Activated CD4-positive, alpha-beta T cell treated with anti-CD3 and anti-CD28 coated beads, Interleukin-2, amount 50 U/mL, for 1 hour (primary cell): ENCODE results near the gene LRRC41.
"Not testable (repeated sequence)": the region's sequence is repeated elsewhere in the genome, so short reads cannot be mapped to it uniquely, and the experiment has no call there.

Source experiments
- DNase-seq: peaks from one replicate; pipeline ENCODE4 v3.0.0-alpha.2; 2020

Gene LRRC41

DNA sequence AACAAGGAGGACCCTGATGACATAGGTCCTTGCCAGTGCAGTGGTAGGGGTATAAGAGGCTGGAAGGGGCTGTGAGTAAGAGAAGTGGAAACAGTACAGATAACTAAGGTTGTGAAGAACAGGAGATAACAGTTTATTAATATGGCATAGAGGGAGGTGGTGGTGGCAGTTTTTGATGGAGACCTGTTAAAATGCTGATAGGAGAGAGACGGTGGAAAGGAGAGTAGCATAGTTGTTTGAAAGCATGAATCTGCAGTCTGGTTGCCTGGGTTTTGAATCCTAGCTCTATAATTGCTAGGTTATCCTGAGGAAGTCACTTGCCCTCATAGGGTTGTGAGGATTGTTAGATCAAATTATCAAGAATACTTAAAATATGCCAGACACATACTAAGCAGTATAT, 19.4 kb downstream of the LRRC41 start:
- DNase-seq = no peak

DNA sequence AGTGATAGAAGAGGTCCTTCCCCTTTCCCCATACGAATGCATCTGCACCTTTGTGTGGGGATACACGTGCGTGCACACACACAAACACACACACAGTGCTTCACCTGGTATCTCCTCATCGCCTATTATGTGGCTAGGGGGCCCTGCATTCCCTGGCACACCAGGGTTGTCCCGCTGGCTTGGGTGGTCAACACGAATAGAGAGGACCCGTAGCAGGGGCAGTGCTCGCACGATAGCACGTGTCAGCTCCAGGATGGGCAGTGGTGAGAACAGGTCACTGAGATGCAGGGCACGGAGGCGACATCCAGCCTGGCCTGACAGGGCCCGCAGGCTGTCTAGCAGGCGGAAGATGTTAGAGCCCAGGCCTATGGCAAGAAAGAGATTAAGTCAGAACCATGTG, 22.4 kb downstream of the LRRC41 start:
- no peak for DNase-seq

DNA sequence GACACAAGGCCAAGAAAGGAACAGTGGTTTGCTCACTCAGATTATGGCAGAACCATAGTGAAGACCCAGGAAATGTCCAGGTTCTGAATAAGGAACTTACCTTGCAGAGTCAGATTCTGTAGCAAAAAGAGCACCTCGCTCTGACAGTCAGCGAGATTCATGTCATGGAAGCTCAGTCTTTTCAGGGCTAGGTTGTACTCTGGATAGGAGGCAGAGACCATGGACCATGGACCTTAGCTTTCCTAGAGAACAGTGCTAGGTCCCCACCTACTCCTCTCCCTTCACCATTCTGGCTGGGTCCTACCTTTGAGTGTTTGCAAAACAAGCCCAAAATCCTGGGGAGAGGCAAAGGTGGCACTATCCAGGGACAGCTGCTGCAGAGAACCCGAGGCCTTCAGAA, 23.3 kb downstream of the LRRC41 start:
- DNase-seq = no peak

DNA sequence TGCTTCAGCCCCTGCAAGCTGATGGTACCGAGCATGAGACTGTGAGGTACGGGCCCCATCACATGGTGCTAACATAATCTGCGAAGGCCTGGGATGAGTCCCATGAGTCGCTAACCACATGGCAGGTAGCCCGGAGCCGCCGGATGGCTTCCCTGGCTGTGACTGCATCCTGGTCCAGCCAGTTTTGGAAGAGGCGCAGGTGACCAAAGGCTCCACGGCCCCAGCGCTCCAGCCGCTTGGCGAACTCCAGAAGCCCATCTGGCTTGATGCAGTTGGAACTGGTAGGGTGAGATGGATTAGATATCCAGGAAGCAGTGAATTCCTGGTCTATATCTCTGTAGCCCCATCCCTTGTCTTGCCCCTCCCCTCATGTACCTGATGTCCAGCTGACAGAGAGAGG, 24.6 kb downstream of the LRRC41 start:
- DNase-seq = no peak

DNA sequence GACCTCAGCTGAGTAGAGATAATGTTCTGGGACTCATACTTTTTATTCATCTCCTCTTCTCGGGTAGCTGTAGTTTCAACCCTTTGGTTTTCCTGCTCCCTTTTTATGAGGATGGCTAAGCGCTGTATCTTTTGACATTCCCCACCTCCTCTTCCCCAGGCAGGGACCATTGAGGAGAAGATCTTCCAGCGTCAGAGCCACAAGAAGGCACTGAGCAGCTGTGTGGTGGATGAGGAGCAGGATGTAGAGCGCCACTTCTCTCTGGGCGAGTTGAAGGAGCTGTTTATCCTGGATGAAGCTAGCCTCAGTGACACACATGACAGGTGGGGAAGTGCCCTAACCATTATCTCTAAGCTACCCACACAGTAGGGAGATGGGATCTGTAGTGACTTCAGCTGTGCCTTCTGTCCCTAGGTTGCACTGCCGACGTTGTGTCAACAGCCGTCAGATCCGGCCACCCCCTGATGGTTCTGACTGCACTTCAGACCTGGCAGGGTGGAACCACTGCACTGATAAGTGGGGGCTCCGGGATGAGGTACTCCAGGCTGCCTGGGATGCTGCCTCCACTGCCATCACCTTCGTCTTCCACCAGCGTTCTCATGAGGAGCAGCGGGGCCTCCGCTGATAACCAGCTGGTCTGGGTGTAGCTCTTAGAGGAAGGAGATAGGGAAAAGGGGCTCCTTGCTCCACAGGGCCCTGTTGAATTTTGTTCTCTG, 25.6 kb downstream of the LRRC41 start:
- no peak for DNase-seq

DNA sequence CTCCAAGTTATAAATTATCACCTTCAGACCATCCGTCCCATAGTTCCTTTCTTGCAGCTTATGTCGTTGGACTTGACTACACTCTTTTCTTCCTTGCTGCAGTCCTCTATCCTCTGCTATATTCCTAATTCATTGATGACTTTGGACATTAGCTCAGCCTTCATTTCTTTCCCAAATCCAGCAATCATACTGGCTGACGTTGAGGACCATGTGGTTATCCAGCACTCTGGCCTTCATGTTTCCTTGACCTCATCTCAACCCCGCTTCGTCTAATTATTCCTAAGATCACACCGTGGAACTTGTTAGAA, 28.4 kb downstream of the LRRC41 start:
- DNase-seq = no peak

DNA sequence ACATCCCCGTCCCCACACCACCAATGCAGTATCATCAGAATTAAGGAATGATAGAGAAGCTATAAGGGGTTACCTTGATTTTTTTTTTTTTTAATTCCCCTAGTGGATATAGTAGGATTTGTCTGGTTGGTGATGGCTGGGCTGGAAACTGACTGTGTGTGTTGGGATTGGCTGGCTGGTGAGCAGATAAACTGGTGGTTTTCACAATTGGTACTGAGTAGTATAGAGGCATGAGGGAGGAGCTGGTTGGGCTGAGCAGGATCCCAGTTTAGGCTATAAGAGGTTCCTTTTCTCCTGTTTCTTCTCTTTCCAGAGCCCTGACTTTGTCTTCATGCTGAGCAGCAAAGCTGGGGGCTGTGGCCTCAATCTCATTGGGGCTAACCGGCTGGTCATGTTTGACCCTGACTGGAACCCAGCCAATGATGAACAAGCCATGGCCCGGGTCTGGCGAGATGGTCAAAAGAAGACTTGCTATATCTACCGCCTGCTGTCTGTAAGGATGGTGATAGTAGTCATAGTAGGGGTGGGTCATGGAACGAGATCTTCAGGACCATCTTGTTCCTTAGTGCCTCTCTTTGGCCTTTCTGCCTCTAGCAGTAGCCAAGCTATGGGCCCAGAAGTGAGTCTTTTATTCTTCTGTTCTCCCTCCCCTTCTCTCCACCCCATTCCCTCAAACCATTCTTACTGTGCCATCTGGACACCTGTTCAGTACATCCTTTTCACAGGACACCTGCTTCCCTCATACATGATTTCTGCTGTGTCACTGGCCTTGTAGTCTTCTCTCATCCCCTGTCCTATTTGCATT, 29.0 kb downstream of the LRRC41 start:
- DNase-seq = no peak

DNA sequence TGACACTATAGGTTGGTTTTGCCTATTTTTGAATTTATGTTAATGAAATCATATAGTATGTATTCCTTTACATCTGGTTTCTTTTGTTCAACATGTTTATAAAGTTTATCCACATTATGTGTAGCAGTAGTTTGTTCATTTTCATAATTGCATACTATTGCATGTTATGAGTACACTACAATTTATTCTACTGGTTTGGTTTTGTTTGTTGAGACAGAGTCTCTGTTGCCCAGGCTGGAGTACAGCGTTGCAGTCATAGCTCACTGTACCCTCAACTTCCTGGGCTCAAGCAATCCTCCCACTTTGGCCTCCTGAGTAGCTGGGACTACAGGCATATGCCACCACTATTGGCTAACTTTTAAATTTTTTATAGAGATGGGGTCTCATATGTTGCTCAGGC, 34.8 kb downstream of the LRRC41 start:
- no peak for DNase-seq

DNA sequence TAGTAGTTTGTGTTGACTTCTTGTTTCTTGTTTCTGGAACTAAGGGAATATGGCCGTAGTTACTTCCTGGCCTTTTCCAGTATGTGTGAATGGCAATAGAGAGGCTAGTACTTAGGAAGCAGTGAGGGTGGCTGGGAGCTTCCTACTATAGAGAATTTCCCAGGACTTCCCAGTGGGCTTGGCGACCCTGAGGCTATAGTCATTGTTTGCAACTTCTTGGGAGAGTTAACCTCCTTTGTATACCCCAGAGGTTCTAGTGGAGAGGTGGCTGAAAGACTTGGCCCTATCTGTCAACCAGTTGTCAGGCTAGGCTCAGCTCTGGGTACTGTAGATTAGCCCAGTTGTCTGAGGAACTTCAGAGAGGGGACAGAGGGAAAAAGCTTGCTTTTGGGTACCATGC, 40.3 kb downstream of the LRRC41 start:
- no peak for DNase-seq

DNA sequence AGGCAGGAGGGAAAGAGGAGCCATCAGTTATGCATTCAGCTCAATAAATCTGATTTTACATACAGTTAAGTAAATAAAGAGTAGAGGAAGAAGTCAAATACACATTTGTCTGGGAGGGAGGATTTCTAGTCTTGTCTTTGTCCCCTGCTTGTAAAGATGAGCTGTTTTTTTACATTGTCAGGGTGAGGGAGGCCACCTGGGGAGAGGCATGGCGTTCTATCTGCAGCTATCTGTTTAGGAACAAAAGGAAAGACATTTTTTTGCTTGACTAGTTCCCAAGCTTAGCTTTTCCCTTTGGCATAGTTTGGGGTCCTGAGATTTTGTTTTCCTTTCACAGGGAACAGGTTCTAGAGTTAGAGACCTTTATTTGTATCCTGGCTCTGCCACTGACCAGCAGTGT, 40.9 kb downstream of the LRRC41 start:
- no peak for DNase-seq

DNA sequence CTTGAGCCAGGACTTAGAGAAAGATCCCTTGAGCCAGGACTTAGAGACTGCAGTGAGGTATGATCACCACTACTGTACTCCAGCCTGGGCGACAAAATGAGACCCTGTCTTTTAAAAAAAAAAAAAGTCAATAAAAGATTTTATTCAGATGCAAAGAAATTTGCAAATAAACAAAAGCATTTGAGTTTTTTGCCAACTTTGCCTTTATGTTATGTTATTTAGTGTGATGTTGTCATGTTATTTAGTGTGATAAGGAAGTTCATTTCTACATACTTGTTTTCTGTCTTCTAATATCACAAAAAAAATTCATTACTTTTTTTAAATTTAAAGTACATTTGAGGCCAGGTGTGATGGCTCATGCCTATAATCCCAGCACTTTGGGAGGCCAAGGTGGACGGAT, 46.9 kb downstream of the LRRC41 start:
- no peak for DNase-seq

DNA sequence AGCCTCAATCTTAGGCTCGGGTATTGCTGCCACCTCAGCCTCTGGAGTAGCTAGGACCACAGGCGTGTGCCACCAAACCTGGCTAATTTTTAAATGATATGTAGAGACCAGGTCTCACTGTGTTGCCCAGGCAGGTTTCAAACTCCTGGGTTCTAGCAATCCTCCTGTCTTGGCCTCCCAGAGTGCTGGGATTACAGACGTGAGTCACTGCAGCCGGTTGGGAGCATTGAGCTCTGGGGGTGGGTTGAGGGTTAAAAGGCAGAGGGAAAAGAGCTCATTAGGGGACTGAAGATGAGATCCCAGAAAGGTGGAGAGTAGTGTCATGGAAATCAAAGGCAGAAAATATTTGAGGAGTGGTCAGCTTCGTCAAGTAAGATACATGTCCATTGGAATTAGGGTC, 48.7 kb downstream of the LRRC41 start:
- no peak for DNase-seq

DNA sequence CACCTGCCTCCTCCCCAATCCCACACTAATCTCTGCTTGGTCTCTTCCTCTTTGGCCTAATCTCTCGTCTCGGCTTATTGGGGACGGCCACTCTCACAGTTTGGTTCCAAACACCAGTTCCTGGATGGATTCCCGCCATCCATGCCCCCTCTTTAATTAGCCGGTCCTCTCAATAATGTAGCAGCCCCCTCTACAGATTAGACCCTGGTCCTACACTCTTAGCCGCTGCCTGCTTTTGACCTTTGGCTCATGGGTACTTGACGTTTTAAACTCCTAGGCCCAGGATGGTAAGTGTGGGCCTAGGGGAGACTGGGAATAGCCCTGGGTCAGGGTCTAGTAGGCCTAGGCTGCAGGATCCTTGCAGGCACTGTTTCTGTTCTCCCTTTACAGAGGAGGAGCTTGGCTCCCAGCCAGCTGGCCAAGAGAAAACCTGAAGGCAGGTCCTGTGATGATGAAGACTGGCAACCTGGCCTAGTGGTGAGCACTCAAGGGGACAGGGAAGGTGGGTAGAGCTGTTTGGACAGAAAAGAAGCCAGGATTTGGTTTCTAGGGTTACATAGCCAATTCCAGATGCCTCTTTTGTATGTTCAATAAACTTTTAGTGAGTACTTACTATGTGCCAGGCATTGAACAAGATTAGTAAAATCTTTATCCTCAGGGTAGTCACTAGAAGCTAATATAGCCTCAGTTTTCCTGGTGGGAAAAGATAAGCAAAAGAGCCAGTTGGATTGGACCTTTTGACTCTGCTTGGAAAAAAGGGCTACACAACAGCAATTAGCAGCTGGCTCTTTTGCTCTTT, 55.1 kb downstream of the LRRC41 start:
- DNase-seq = peak; percentile 4

DNA sequence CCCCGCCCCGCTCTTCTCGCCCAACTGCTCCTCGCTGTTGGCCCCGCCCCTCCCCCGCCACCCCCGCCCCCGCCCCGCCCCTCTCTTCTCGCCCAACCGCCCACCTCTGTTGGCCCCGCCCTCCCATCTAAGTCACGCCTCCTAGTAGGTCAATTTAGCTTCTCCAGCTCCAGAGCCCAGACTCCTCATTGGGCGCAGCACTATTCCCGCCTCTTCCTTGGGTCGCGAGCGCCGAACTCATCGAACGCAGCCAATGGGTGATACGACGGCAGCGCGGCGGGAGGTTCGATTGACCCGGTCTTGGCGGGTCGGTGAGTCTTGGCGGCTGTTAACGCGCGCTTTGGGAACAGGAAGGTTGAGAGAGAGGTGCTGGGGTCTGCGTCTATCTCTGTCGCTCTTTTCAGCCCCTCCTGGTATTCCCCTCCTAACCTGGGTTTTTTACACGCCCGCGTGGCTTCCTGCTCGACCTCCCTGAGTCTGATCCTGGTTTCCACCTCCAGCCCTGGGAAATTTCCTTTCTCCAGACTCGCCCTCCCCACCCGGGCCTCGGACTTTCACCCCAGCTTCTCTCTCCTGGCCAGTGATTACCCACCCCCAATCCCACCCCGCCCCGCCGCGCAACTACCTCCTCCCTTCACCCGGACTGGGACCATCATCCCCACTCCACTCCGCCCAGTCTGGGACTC, 55.8 kb downstream of the LRRC41 start, which contains the start of gene RAD54L:
TSS of gene RAD54L (plus strand) at position 328 of the 686 bp plus-strand sequence. CDS start 643 bp downstream, outside the sequence.
- peak; percentile 95 for DNase-seq

DNA sequence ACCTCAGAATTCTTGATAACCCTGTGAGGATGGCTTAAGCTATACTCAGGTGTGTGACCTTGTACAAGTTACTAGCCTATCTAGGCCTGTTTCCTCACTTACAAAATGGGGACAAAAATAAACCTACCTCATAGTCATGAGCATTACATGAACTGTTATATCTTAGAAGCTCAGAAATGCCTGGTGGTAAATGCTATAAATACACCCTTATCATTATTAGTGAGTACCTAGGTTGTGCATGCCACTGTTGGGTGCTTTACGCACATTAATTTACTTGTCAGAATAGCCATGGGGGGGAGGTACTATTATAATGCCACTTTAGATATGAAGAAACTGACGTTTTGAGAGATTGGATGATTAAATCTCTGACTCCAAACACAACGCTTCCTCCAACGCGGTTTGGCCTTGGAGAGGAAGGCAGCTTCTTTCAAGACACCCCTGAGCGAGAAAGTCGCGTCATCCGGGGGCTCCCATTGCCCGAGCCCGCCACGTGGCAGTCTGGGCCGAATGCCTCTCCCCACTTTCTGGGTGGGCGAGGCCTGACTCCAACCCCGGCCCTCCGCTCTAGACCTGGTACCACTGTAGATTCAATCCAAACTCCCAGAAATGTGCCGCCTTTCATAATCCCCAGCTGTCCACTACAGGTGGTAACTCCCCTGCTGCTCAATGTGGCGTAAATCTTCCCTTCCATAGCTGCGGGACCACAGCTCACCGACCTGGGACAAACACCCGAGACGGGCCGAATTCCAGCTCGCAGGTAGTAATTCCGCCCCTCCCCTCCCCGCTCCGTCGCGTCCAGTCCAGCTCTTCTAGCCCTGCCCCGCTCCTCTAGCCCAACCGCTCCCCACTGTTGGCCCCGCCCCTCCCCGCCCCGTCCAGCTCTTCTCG, 56.6 kb downstream of the LRRC41 start:
- peak; percentile 23 for DNase-seq

DNA sequence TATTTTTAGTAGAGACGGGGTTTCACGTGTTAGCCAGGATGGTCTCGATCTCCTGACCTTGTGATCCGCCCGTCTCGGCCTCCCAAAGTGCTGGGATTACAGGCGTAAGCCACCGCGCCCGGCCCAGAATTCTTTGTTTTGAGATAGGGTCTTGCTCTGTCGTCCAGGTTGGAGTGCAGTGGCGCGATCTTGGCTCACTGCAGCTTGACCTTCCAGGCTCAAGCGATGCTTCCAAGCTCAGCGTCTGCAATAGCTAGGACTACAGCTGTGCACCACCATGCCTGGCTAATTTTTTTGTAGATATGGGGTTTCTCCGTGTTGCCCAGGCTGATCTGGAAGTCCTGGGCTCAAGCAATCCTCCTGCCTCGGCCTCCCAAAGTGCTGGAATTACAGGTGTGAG, 57.3 kb downstream of the LRRC41 start:
- not testable (repeated sequence) for DNase-seq

DNA sequence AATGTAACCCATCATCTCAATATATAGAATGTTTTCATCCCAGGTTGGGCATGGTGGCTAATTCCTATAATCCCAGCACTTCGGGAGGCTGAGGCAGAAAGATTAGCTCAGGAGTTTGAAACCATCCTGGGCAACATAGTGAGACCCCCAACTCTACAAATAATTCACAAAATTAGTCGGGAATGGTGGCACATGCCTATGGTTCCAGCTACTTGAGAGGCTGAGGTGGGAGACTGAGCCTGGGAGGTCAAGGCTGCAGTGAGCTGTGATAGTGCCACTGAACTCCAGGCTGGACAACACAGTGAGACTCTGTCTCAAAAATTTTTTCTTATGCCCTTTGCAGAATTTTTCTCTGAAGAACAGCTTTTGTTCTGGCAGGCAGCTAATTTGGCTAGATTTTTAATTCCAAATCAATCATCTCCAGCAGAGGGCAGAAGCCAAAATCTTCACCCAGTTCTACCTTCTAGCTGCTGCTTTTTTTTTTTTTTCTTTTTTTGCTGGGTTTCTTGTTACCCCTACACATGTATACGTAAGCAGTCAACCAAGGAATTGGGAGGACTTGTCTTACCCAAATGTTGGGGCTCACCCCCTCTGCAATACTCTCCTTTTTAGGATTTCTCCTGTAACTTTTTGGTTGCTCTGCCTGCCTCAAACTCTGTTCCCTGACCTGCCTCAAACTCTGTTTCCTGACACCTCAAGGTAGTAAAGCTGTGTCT, 58.6 kb downstream of the LRRC41 start:
- no peak for DNase-seq

DNA sequence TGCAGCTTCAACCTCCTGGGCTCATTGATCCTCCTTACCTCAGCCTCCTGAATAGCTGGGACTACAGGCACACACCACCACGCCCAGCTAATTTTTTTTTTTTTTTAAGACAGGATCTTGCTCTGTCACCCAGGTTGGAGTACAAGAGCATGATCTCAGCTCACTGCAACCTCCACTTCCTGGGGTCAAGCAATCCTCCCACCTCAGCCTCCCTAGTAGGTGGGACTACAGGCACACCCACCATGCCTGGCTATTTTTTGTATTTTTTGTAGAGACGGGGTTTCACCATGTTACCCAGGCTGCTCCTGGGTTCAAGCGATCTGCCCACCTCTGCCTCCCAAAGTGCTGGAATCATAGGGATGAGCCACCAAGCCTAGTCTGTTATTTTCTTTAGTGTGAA, 59.6 kb downstream of the LRRC41 start:
- not testable (repeated sequence) for DNase-seq

DNA sequence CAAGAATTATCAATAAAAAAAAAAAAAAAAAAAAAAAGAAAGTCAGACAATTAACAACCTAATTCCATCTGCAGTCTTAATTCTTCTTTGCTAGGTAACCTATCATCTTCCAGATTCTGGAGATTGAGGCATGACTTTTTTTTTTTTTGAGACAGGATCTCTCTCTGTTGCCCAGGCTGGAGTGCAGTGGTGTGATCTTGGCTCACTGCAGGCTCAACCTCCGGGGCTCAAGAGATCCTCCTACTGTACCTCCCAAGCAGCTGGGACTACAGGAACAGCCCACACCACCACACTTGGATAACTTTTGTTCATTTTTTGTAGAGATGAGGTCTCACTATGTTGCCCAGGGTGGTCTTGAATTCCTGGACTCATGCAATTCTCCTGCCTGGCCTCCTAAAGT, 60.5 kb downstream of the LRRC41 start:
- DNase-seq = no peak

DNA sequence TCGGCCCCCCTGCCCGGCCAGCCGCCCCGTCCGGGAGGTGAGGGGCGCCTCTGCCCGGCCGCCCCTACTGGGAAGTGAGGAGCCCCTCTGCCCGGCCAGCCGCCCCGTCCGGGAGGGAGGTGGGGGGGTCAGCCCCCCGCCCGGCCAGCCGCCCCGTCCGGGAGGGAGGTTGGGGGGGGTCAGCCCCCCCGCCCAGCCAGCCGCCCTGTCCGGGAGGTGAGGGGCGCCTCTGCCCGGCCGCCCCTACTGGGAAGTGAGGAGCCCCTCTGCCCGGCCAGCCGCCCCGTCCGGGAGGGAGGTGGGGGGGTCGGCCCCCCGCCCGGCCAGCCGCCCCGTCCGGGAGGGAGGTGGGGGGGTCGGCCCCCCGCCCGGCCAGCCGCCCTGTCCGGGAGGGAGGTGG, 61.7 kb downstream of the LRRC41 start:
- not testable (repeated sequence) for DNase-seq

DNA sequence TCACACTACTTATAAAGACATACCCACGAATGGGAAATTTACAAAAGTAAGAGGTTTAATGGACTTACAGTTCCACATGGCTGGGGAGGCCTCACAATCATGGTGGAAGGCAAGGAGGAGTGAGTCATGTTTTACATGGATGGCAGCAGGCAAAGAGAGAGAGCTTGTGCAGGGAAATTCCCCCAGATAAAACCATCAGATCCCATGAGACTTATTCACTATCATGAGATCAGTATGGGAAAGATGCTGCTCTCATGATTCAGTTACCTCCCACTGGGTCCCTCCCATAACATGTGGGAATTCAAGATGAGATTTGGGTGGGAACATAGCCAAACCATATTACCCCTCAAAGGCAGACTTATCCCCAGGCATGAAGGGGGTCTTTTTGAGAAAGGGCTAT, 64.6 kb downstream of the LRRC41 start:
- DNase-seq = not testable (repeated sequence)
